Activated CD4-positive, CD25-positive, alpha-beta regulatory T cell (primary cell): ENCODE measurements around the gene EBPL.
"Not testable (repeated sequence)": the region's sequence is repeated elsewhere in the genome, so short reads cannot be mapped to it uniquely, and the experiment has no call there.

Experiments used
- DNase-seq, 4 experiments: peaks; one replicate each; lab custom pipeline; 2025; lab: John Stamatoyannopoulos, UW

Gene EBPL

GRCh38 chr13:49635599-49636433 is 55.5 kb downstream of the EBPL start:
- DNase-seq = peak in 1 of 4 experiments; percentile 7

GRCh38 chr13:49633710-49634109 is 57.6 kb downstream of the EBPL start:
- DNase-seq = no peak

GRCh38 chr13:49632156-49632555 is 59.1 kb downstream of the EBPL start:
- no peak for DNase-seq

GRCh38 chr13:49630580-49630979 is 60.7 kb downstream of the EBPL start:
- no peak for DNase-seq

GRCh38 chr13:49629947-49630346 is 61.3 kb downstream of the EBPL start:
- no peak for DNase-seq

- DNase-seq = no peak
These were observed 61.9 kb downstream of the EBPL start for GRCh38 chr13:49629196-49629938.

- DNase-seq = peak in 3 of 4 experiments; percentile 16 to 31 (median 17)
These were observed 63.2 kb downstream of the EBPL start, which contains the start of gene ARL11 for GRCh38 chr13:49627831-49628652. Gene ARL11 (plus strand): TSS chr13:49628507. CDS start chr13:49630448, 1,941 bp downstream.

- DNase-seq = no peak
These were observed 65.8 kb downstream of the EBPL start for GRCh38 chr13:49625392-49626079.

GRCh38 chr13:49624229-49624628 is 67.1 kb downstream of the EBPL start:
- no peak for DNase-seq

GRCh38 chr13:49622174-49622946 is 68.9 kb downstream of the EBPL start:
- no peak for DNase-seq

GRCh38 chr13:49620170-49620621 is 71.1 kb downstream of the EBPL start:
- DNase-seq = no peak

- no peak for DNase-seq
These were observed 74.6 kb downstream of the EBPL start for GRCh38 chr13:49616676-49617065.

GRCh38 chr13:49615836-49616675 is 75.2 kb downstream of the EBPL start:
- no peak for DNase-seq

- DNase-seq = not testable (repeated sequence)
These were observed 79.2 kb downstream of the EBPL start for GRCh38 chr13:49612042-49612441.
